Keratinocyte (primary cell): ENCODE results near the gene LHFPL2. TPM values are rescaled to one million over a fixed set of nuclear protein-coding genes. Genes with fewer than 3 reads are reported as not detected.

Source experiments
- DNase-seq: peaks from one replicate; pipeline ENCODE4 v3.0.0-alpha.2; 2011; ENCODE audit warnings: low read depth, missing footprints, low spot score
- FAIRE-seq: peaks from 2 replicates; lab custom pipeline; 2011; peaks lifted over from hg19 to GRCh38; lab: Jason Lieb, UNC
- H2AFZ ChIP-seq: 2 replicates; pipeline ENCODE4 v1.6.0; 2012; ENCODE audit warnings: low read length, control low read depth, inconsistent platforms; ENCODE audit not compliant: control insufficient read depth
- H3K27ac ChIP-seq: 2 replicates; pipeline ENCODE4 v1.5.1; 2011; ENCODE audit warnings: low read length; ENCODE audit not compliant: control insufficient read depth, insufficient read depth
- H3K27me3 ChIP-seq: 3 replicates; pipeline ENCODE4 v1.6.0; 2011; ENCODE audit warnings: low read length; ENCODE audit not compliant: control insufficient read depth, insufficient read depth; ENCODE audit errors: extremely low read depth
- H3K36me3 ChIP-seq, 2 experiments: 2 replicates in 1 of 2; 3 replicates in 1 of 2; pipeline ENCODE4 v1.5.1; 2011; ENCODE audit warnings: low read length in 2 of 2, mild to moderate bottlenecking in 1 of 2; ENCODE audit not compliant: control insufficient read depth in 2 of 2, insufficient read depth in 2 of 2; ENCODE audit errors: extremely low read depth in 1 of 2
- H3K4me1 ChIP-seq: 3 replicates; pipeline ENCODE4 v1.5.1; 2011; ENCODE audit warnings: low read length; ENCODE audit not compliant: control insufficient read depth, insufficient read depth; ENCODE audit errors: extremely low read depth
- H3K4me2 ChIP-seq: 3 replicates; pipeline ENCODE4 v1.6.0; 2011; ENCODE audit warnings: low read depth, low read length; ENCODE audit not compliant: control insufficient read depth, insufficient read depth; ENCODE audit errors: extremely low read depth
- H3K4me3 ChIP-seq, 3 experiments: fragments of 200-600 bp in 1 of 3; sonication (generic) in 1 of 3; 2 replicates in 2 of 3; 3 replicates in 1 of 3; pipeline ENCODE4 v1.5.1; 2011 to 2016; ENCODE audit warnings: low read length in 3 of 3, mild to moderate bottlenecking in 3 of 3, control low read depth in 2 of 3, inconsistent platforms in 1 of 3, low read depth in 1 of 3, mixed read lengths in 1 of 3, mixed run types in 1 of 3, moderate library complexity in 1 of 3; ENCODE audit not compliant: control insufficient read depth in 2 of 3, insufficient read depth in 2 of 3; ENCODE audit errors: extremely low read depth in 1 of 3
- H3K79me2 ChIP-seq: 2 replicates; pipeline ENCODE4 v1.6.0; 2012; ENCODE audit warnings: low read length; ENCODE audit not compliant: control insufficient read depth, insufficient read depth
- H3K9ac ChIP-seq: 3 replicates; pipeline ENCODE4 v1.6.0; 2011; ENCODE audit warnings: low read length; ENCODE audit not compliant: control insufficient read depth, insufficient read depth; ENCODE audit errors: extremely low read depth
- H3K9me1 ChIP-seq: 3 replicates; pipeline ENCODE4 v1.6.0; 2011; ENCODE audit warnings: low read length; ENCODE audit not compliant: control insufficient read depth, insufficient read depth; ENCODE audit errors: extremely low read depth
- H3K9me3 ChIP-seq: 2 replicates; pipeline ENCODE4 v1.5.1; 2012; ENCODE audit warnings: low read depth, low read length; ENCODE audit not compliant: control insufficient read depth
- H4K20me1 ChIP-seq: 3 replicates; pipeline ENCODE4 v1.6.0; 2011; ENCODE audit warnings: low read length; ENCODE audit not compliant: control insufficient read depth, insufficient read depth; ENCODE audit errors: extremely low read depth
- EZH2 ChIP-seq: IDR thresholded peaks from one replicate; pipeline ENCODE4 v1.6.1; 2012; ENCODE audit warnings: inconsistent platforms, mild to moderate bottlenecking, low read length, moderate library complexity
- dilution Hi-C: fragments of 300-500 bp; cut with MboI; formaldehyde crosslinking; loops from one replicate; pipeline ENCODE4 v1.7.0; 2020; ENCODE audit warnings: low sequenced_read_pairs; ENCODE audit not compliant: extremely low pct_ligation_motif_present
- polyA plus RNA-seq, 5 experiments: library from polyadenylated mRNA; depleted of rRNA in 3 of 5; stranded (reverse) in 3 of 5; stranded (forward) in 1 of 5; unstranded in 1 of 5; fragments of >200 nt; gene quantifications; 1 replicate in 1 of 5; 2 replicates in 3 of 5; 3 replicates in 1 of 5; pipeline versions ENCODE4 v1.2.1 to v1.2.3, GENCODE V29; 2011 to 2012; ENCODE audit warnings: missing spikeins in 2 of 5, low read depth in 1 of 5, low replicate concordance in 1 of 5
- TF ChIP-seq, protein P1 (sequence below), 3 experiments: IDR thresholded peaks in 1 of 3; conservative IDR thresholded peaks in 1 of 3; optimal IDR thresholded peaks in 1 of 3; 2 replicates in 2 of 3; 3 replicates in 1 of 3; pipeline versions ENCODE3 to v1.5.1; 2011; ENCODE audit warnings: low read length in 3 of 3, mild to moderate bottlenecking in 3 of 3, moderate library complexity in 2 of 3, control low read depth in 1 of 3, inconsistent platforms in 1 of 3; ENCODE audit not compliant: insufficient read depth in 2 of 3; ENCODE audit errors: extremely low read depth in 1 of 3

Gene LHFPL2
- polyA plus RNA-seq, 1 donor (not counting 4 experiments of a cell fraction or from before 2014, with no cell fraction given), result 11.4 TPM

DNA sequence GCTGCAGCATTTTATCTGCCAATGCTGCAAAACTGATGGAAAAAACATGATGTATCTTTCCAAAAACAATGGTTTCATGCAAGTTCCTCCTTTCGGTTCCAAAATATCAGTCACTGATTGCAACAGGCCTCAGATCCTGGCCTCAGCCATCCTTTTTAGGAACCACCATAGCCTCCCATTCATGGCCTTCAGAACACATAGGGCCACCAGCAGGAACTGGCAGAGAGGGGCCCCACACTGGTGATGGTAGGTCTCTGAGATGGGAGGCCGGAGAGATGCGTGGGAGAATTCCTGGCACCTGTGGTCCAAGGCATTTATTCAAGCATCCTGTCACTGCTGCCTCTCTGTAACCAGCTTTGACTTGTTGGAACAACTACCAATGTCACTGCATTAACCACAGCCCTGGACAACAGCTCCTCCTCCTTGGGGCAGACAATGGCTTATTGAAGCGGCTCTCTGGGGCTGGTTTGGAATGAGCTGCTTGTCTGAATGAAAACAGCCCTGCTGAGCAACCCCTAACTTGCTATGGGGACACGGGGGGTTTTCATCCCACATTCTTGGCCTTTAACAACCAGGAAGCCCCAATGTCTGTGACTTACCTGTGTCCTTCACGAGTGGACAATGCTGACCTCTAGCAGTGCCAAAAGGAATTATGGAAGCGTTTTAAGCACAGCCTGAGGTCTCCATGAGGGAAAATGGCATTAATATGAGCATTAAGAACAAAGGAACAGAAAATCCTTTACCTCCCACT is 108.1 kb downstream of the LHFPL2 start:
- no peaks in the 10 kb centered on the region for H3K9me3 ChIP-seq
- no peaks in the 10 kb centered on the region for H4K20me1 ChIP-seq
- no peak overlapping the region for H3K4me2 ChIP-seq
- FAIRE-seq (no peak), DNase-seq (no peak)
- H2AFZ ChIP-seq, result no peak overlapping the region
- peaks cover 9% of the 10 kb centered on the region for H3K79me2 ChIP-seq
- H3K4me1 ChIP-seq, result peaks cover 10% of the 10 kb centered on the region
- TF ChIP-seq, protein P1, sequence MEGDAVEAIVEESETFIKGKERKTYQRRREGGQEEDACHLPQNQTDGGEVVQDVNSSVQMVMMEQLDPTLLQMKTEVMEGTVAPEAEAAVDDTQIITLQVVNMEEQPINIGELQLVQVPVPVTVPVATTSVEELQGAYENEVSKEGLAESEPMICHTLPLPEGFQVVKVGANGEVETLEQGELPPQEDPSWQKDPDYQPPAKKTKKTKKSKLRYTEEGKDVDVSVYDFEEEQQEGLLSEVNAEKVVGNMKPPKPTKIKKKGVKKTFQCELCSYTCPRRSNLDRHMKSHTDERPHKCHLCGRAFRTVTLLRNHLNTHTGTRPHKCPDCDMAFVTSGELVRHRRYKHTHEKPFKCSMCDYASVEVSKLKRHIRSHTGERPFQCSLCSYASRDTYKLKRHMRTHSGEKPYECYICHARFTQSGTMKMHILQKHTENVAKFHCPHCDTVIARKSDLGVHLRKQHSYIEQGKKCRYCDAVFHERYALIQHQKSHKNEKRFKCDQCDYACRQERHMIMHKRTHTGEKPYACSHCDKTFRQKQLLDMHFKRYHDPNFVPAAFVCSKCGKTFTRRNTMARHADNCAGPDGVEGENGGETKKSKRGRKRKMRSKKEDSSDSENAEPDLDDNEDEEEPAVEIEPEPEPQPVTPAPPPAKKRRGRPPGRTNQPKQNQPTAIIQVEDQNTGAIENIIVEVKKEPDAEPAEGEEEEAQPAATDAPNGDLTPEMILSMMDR (optimal IDR thresholded peaks at IDR 0.05 in 1 of 3, IDR thresholded peaks at IDR 0.05 in 1 of 3, conservative IDR thresholded peaks at IDR 0.05 in 1 of 3; ENCODE audit: extremely low read depth in 1 of 3, insufficient read depth in 2 of 3, low read length in 3 of 3), result peak in 1 of 3 experiments; percentile 3
- TF ChIP-seq EZH2, result no peak
- peaks cover 5% of the 10 kb centered on the region for H3K9me1 ChIP-seq
- dilution Hi-C loops, result no loop called here
- H3K27me3 ChIP-seq, result no peaks in the 10 kb centered on the region
- H3K4me3 ChIP-seq, result no peak overlapping the region
- no peak overlapping the region for H3K27ac ChIP-seq
- no peak overlapping the region for H3K9ac ChIP-seq
- H3K36me3 ChIP-seq, result peaks cover 5 to 8% of the 10 kb centered on the region in 2 experiments

DNA sequence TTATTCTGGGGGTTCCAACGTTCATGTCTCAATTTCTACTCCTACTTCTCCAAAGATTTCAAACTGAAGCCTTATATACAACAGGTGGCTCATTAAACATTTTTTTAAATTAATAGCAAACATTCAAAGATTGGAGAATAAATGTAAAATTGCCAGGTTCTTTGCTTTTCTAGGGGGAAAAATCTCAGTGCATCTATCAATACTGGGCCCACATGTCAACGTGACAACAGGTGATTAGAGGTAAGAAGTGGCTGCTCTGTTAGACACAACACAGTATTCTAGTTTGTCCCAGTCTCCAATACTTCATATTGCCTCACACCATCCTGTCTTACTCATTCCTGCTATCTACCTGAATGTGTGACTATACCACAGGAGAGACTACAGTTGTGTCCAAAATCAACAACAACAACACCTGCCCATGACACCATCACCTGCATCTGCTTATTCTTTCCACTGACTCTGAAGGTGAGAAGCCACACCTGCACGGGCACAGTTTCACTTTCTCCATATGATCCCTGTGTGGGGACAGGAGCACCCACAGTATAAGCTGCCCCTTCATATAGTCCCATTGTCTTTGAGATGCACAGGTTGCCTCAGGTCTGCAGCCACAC is 110.2 kb downstream of the LHFPL2 start:
- Histone ChIP-seq H3K9me3 (no peaks in the 10 kb centered on the region), H3K27ac (peak overlapping the region; percentile 40), H3K27me3 (no peaks in the 10 kb centered on the region), H3K36me3 (peaks cover 0 to 8% of the 10 kb centered on the region in 2 experiments), H3K9ac (peak overlapping the region; percentile 35), H3K4me3 (no peak overlapping the region), H2AFZ (no peak overlapping the region), H3K4me2 (no peak overlapping the region), H3K4me1 (peaks cover 10% of the 10 kb centered on the region), H3K79me2 (peaks cover 15% of the 10 kb centered on the region), H4K20me1 (no peaks in the 10 kb centered on the region), H3K9me1 (peaks cover 5% of the 10 kb centered on the region)
- dilution Hi-C loops, result no loop called here
- DNase-seq (no peak), FAIRE-seq (no peak)
- TF ChIP-seq, protein P1 (optimal IDR thresholded peaks at IDR 0.05 in 1 of 3, IDR thresholded peaks at IDR 0.05 in 1 of 3, conservative IDR thresholded peaks at IDR 0.05 in 1 of 3; ENCODE audit: extremely low read depth in 1 of 3, insufficient read depth in 2 of 3, low read length in 3 of 3), result no peak
- TF ChIP-seq EZH2, result no peak
